CD14-positive monocyte (primary cell): ENCODE measurements around the gene PEDS1. TPM values are rescaled to one million over a fixed set of nuclear protein-coding genes. Genes with fewer than 3 reads are reported as not detected.

ENCODE experiments used
- DNase-seq, 3 donors: peaks; one replicate each; pipeline ENCODE4 v3.0.0-alpha.2; 2011 to 2022
- H2AFZ ChIP-seq: 2 replicates; pipeline ENCODE4 v1.6.0; 2012; ENCODE audit warnings: mild to moderate bottlenecking, low read depth, low read length, inconsistent platforms; ENCODE audit not compliant: insufficient read depth, poor library complexity, severe bottlenecking
- H3K27ac ChIP-seq, 2 donors: 1 replicate in 1 of 2; 2 replicates in 1 of 2; pipeline ENCODE4 v1.5.1; 2012 to 2013; ENCODE audit warnings: low read length in 2 of 2, control low read depth in 1 of 2, inconsistent platforms in 1 of 2, low read depth in 1 of 2, mild to moderate bottlenecking in 1 of 2
- H3K27me3 ChIP-seq, 2 donors: one replicate each; pipeline versions ENCODE4 v1.6.0 to v1.6.1; 2011 to 2013; ENCODE audit warnings: low read length in 2 of 2; ENCODE audit not compliant: control insufficient read depth in 2 of 2, insufficient read depth in 2 of 2
- H3K36me3 ChIP-seq, 2 donors: replicated peaks in 1 of 2; 1 replicate in 1 of 2; 2 replicates in 1 of 2; pipeline versions ENCODE4 v1.5.1 to v1.6.1; 2012 to 2013; ENCODE audit warnings: low read length in 2 of 2, control low read depth in 1 of 2, inconsistent platforms in 1 of 2, mild to moderate bottlenecking in 1 of 2; ENCODE audit not compliant: insufficient read depth in 2 of 2, control insufficient read depth in 1 of 2
- H3K4me1 ChIP-seq, 2 donors: 1 replicate in 1 of 2; 2 replicates in 1 of 2; pipeline versions ENCODE4 v1.5.1 to v1.6.1; 2012 to 2013; ENCODE audit warnings: low read length in 2 of 2, control low read depth in 1 of 2, inconsistent platforms in 1 of 2, mild to moderate bottlenecking in 1 of 2, moderate library complexity in 1 of 2; ENCODE audit not compliant: insufficient read depth in 2 of 2, control insufficient read depth in 1 of 2
- H3K4me2 ChIP-seq: replicated peaks from 2 replicates; pipeline ENCODE3; 2012; ENCODE audit warnings: low read length, moderate library complexity, mild to moderate bottlenecking; ENCODE audit not compliant: poor library complexity, severe bottlenecking; ENCODE audit errors: extremely low read depth
- H3K4me3 ChIP-seq, 3 experiments: fragments of 200-600 bp in 1 of 3; sonication (generic) in 1 of 3; replicated peaks in 1 of 3; 1 replicate in 2 of 3; 2 replicates in 1 of 3; pipeline ENCODE4 v1.5.1; 2011 to 2013; ENCODE audit warnings: low read length in 3 of 3, mild to moderate bottlenecking in 3 of 3, control low read depth in 2 of 3, low read depth in 2 of 3, inconsistent platforms in 1 of 3, moderate library complexity in 1 of 3
- H3K79me2 ChIP-seq: 2 replicates; pipeline ENCODE4 v1.6.0; 2012; ENCODE audit warnings: mild to moderate bottlenecking, control low read depth, inconsistent platforms, low read length, moderate library complexity; ENCODE audit not compliant: insufficient read depth
- H3K9ac ChIP-seq: 2 replicates; pipeline ENCODE4 v1.6.0; 2017; ENCODE audit warnings: low read length, mild to moderate bottlenecking; ENCODE audit not compliant: insufficient read depth, poor library complexity, severe bottlenecking
- H3K9me3 ChIP-seq, 2 donors: replicated peaks in 1 of 2; 1 replicate in 1 of 2; 2 replicates in 1 of 2; pipeline versions ENCODE4 v1.5.1 to v1.6.1; 2012 to 2013; ENCODE audit warnings: low read length in 2 of 2, control low read depth in 1 of 2; ENCODE audit not compliant: control insufficient read depth in 1 of 2, insufficient read depth in 1 of 2
- H4K20me1 ChIP-seq: 2 replicates; pipeline ENCODE4 v1.6.0; 2012; ENCODE audit warnings: mild to moderate bottlenecking, low read length, control low read depth, moderate library complexity; ENCODE audit not compliant: insufficient read depth
- H3K27ac Mint-ChIP-seq, 7 donors: one replicate each; pipeline ENCODE4 v1.8.0; 2020; ENCODE audit warnings: mild to moderate bottlenecking in 7 of 7, mixed read lengths in 7 of 7, moderate library complexity in 6 of 7, inconsistent platforms in 2 of 7
- H3K27me3 Mint-ChIP-seq, 3 donors: one replicate each; pipeline ENCODE4 v1.8.0; 2021 to 2022; ENCODE audit warnings: low read depth in 3 of 3, mild to moderate bottlenecking in 3 of 3, mixed read lengths in 3 of 3, moderate library complexity in 3 of 3, inconsistent platforms in 1 of 3
- H3K36me3 Mint-ChIP-seq, 2 donors: one replicate each; pipeline ENCODE4 v1.8.0; 2020; ENCODE audit warnings: mixed read lengths in 2 of 2, inconsistent platforms in 1 of 2, mild to moderate bottlenecking in 1 of 2
- H3K4me1 Mint-ChIP-seq: one replicate; pipeline ENCODE4 v1.8.0; 2020; ENCODE audit warnings: mild to moderate bottlenecking, mixed read lengths
- H3K4me3 Mint-ChIP-seq, 2 donors: one replicate each; pipeline ENCODE4 v1.8.0; 2020; ENCODE audit warnings: mild to moderate bottlenecking in 2 of 2, mixed read lengths in 2 of 2, moderate library complexity in 1 of 2
- H3K9me3 Mint-ChIP-seq, 7 donors: one replicate each; pipeline ENCODE4 v1.8.0; 2020 to 2022; ENCODE audit warnings: mixed read lengths in 7 of 7, mild to moderate bottlenecking in 6 of 7, moderate library complexity in 6 of 7, inconsistent platforms in 2 of 7
- CTCF ChIP-seq: fragments of 200-600 bp; IDR thresholded peaks from one replicate; pipeline ENCODE4 v1.8.0; 2022; ENCODE audit warnings: antibody characterized with exemption, mild to moderate bottlenecking
- WGBS: methylation state at CpG from one replicate; pipeline ENCODE4 v1.1.5; 2013; ENCODE audit warnings: missing lambda C conversion rate; ENCODE audit not compliant: insufficient coverage; 5-methylcytosine and 5-hydroxymethylcytosine counted together
- intact Hi-C, 2 donors: fragments of 100-400 bp; cut with micrococcal nuclease; formaldehyde crosslinking; loops; one replicate each; pipeline versions ENCODE4 v1.15.0 to v1.15.1; 2023
- polyA plus RNA-seq, 3 donors: library from polyadenylated mRNA; depleted of rRNA in 1 of 3; unstranded in 2 of 3; stranded (reverse) in 1 of 3; fragments of 300-500 nt in 2 of 3; fragments of >200 nt in 1 of 3; fragmentation: Illumina TruSeq in 2 of 3; gene quantifications; 1 replicate in 2 of 3; 2 replicates in 1 of 3; pipeline ENCODE4 v1.2.3, GENCODE V29; 2012 to 2021

The PEDS1 gene
- polyA plus RNA-seq, 3 donors = 19.6 to 48.1 (median 25.2) TPM

- H3K27me3 ChIP-seq = no peaks in the 10 kb centered on the region
- H3K27ac Mint-ChIP-seq = peak overlapping the region in 4 of 7 donors; percentile 1 to 66 (median 56)
- no peak overlapping the region for H3K4me2 ChIP-seq
- H3K27ac ChIP-seq = peak overlapping the region in 1 of 2 donors; percentile 27
- no peak overlapping the region for H3K4me3 ChIP-seq
- no peak overlapping the region for H3K4me3 Mint-ChIP-seq
- no peak for DNase-seq
- intact Hi-C loops = no loop called here
- H3K79me2 ChIP-seq = peaks cover 22% of the 10 kb centered on the region
- H3K36me3 ChIP-seq = peaks cover 83 to 100% of the 10 kb centered on the region in 2 donors
- 98% methylated on average over 6 of the region's 13 CpGs for WGBS
- peaks cover 2% of the 10 kb centered on the region for H3K4me1 Mint-ChIP-seq
- no peak for TF ChIP-seq CTCF
- no peaks in the 10 kb centered on the region for H3K4me1 ChIP-seq
- H3K27me3 Mint-ChIP-seq = peaks cover 0 to 1% (median 0%) of the 10 kb centered on the region in 3 donors
- H3K9ac ChIP-seq = no peak overlapping the region
- no peak overlapping the region for H2AFZ ChIP-seq
- H4K20me1 ChIP-seq = peaks cover 59% of the 10 kb centered on the region
- no peaks in the 10 kb centered on the region for H3K9me3 ChIP-seq
- H3K9me3 Mint-ChIP-seq = peaks cover 0 to 2% (median 0%) of the 10 kb centered on the region in 7 donors
- H3K36me3 Mint-ChIP-seq = peaks cover 80 to 100% of the 10 kb centered on the region in 2 donors
These were observed 23.7 kb downstream of the PEDS1 start for GRCh38 chr20:50129662-50130355.

- H3K9ac ChIP-seq = no peak overlapping the region
- no peaks in the 10 kb centered on the region for H3K9me3 ChIP-seq
- peaks cover 0 to 2% (median 0%) of the 10 kb centered on the region in 7 donors for H3K9me3 Mint-ChIP-seq
- no peak overlapping the region for H3K4me2 ChIP-seq
- intact Hi-C loops = no loop called here
- no peak overlapping the region for H2AFZ ChIP-seq
- no peaks in the 10 kb centered on the region for H3K4me1 ChIP-seq
- H4K20me1 ChIP-seq = peaks cover 47% of the 10 kb centered on the region
- H3K36me3 ChIP-seq = peaks cover 86 to 100% of the 10 kb centered on the region in 2 donors
- peaks cover under 1% of the 10 kb centered on the region for H3K4me1 Mint-ChIP-seq
- DNase-seq = no peak
- H3K4me3 Mint-ChIP-seq = no peak overlapping the region
- H3K36me3 Mint-ChIP-seq = peaks cover 90 to 100% of the 10 kb centered on the region in 2 donors
- peaks cover 15% of the 10 kb centered on the region for H3K79me2 ChIP-seq
- H3K27me3 Mint-ChIP-seq = no peaks in the 10 kb centered on the region
- H3K4me3 ChIP-seq = no peak overlapping the region
- H3K27ac ChIP-seq = no peak overlapping the region
- TF ChIP-seq CTCF = no peak
- no peaks in the 10 kb centered on the region for H3K27me3 ChIP-seq
- WGBS = 92% methylated on average over 7 of the region's 8 CpGs
- no peak overlapping the region for H3K27ac Mint-ChIP-seq
These were observed 25.0 kb downstream of the PEDS1 start for GRCh38 chr20:50128520-50128905.
